HT1080 (cell line): ENCODE measurements around the gene POC1A. TPM values are rescaled to one million over a fixed set of nuclear protein-coding genes. Genes with fewer than 3 reads are reported as not detected.
A peak's percentile ranks its signal among the peaks of the same experiment; 100 is the strongest.
"Not testable (repeated sequence)": the region's sequence is repeated elsewhere in the genome, so short reads cannot be mapped to it uniquely, and the experiment has no call there.

Experiments used
- DNase-seq: peaks from one replicate; pipeline ENCODE4 v3.0.0-alpha.2; 2015; ENCODE audit warnings: low read depth
- total RNA-seq: library from RNA; depleted of rRNA; stranded (reverse); fragments of >200 nt; shearing (Covaris generic); gene quantifications from 2 replicates; pipeline ENCODE4 v1.2.3, GENCODE V29; 2014

POC1A gene
- total RNA-seq, 1 experiment from 2014 or later = 31.3 TPM

GRCh38 chr3:52153389-52154096, 680 bp downstream of the POC1A start:
- DNase-seq = peak; percentile 34

GRCh38 chr3:52151991-52152390, 2.2 kb downstream of the POC1A start:
- DNase-seq = not testable (repeated sequence)

GRCh38 chr3:52150860-52151259, 3.4 kb downstream of the POC1A start:
- DNase-seq = no peak

GRCh38 chr3:52150357-52150756, 3.9 kb downstream of the POC1A start:
- DNase-seq = no peak

- DNase-seq = no peak
Observed at GRCh38 chr3:52149726-52150125, 4.5 kb downstream of the POC1A start.

- no peak for DNase-seq
Observed at GRCh38 chr3:52149021-52149420, 5.2 kb downstream of the POC1A start.

GRCh38 chr3:52147804-52148203, 6.4 kb downstream of the POC1A start:
- no peak for DNase-seq

- no peak for DNase-seq
Observed at GRCh38 chr3:52146811-52147210, 7.4 kb downstream of the POC1A start.

GRCh38 chr3:52146189-52146588, 8.0 kb downstream of the POC1A start:
- DNase-seq = no peak

GRCh38 chr3:52145736-52146110, 8.5 kb downstream of the POC1A start:
- DNase-seq = no peak

GRCh38 chr3:52144796-52145735, 9.2 kb downstream of the POC1A start:
- no peak for DNase-seq

- DNase-seq = peak; percentile 71
Observed at GRCh38 chr3:52144034-52144795, 10.0 kb downstream of the POC1A start.

- DNase-seq = no peak
Observed at GRCh38 chr3:52143616-52144015, 10.6 kb downstream of the POC1A start.

GRCh38 chr3:52143156-52143555, 11.1 kb downstream of the POC1A start:
- DNase-seq = no peak

- no peak for DNase-seq
Observed at GRCh38 chr3:52141751-52142150, 12.5 kb downstream of the POC1A start.

GRCh38 chr3:52140769-52141168, 13.5 kb downstream of the POC1A start:
- DNase-seq = no peak

- no peak for DNase-seq
Observed at GRCh38 chr3:52140000-52140399, 14.2 kb downstream of the POC1A start.

- no peak for DNase-seq
Observed at GRCh38 chr3:52137311-52137710, 16.9 kb downstream of the POC1A start.

- DNase-seq = no peak
Observed at GRCh38 chr3:52136513-52136912, 17.7 kb downstream of the POC1A start.

- DNase-seq = no peak
Observed at GRCh38 chr3:52135332-52135731, 18.9 kb downstream of the POC1A start.

GRCh38 chr3:52134761-52135160, 19.5 kb downstream of the POC1A start:
- no peak for DNase-seq

GRCh38 chr3:52132930-52133329, 21.3 kb downstream of the POC1A start:
- DNase-seq = no peak
